GM19395 (cell line): ENCODE measurements around the gene ITGB8.
A peak's percentile ranks its signal among the peaks of the same experiment; 100 is the strongest.
"Not testable (repeated sequence)": the region's sequence is repeated elsewhere in the genome, so short reads cannot be mapped to it uniquely, and the experiment has no call there.

ENCODE experiments used
- ATAC-seq: cut with Tn5 transposase; IDR thresholded peaks from one replicate; pipeline ENCODE4 v1.9.1; 2021; ENCODE audit warnings: mild to moderate bottlenecking, moderate library complexity; ENCODE audit not compliant: unreplicated experiment

ITGB8 gene

GRCh38 chr7:20364571-20365196, 34.0 kb downstream of the ITGB8 start:
- ATAC-seq: no peak

GRCh38 chr7:20365486-20365885, 34.8 kb downstream of the ITGB8 start:
- ATAC-seq: no peak

- ATAC-seq: no peak
Measured at GRCh38 chr7:20374399-20374798, 43.7 kb downstream of the ITGB8 start.

DNA sequence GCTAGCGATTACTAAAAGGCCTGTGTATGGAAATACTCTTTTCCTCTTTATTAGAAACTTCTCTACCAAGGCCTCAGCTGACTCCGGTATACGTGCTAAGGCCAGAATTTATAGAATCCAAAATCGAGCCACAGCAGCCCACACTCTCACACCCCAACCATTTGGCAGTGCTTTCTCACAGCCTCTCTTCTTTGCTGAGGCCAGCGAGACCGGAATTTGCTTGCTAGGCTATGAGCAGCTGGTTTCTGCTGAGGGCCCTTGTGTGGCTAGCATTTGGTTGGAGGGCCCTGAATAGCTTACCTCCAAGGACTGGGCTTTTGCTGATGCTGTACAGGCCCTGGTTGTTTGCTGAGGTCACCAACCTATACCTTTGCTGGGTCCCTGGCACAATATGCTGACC, 46.1 kb downstream of the ITGB8 start:
- ATAC-seq: no peak

DNA sequence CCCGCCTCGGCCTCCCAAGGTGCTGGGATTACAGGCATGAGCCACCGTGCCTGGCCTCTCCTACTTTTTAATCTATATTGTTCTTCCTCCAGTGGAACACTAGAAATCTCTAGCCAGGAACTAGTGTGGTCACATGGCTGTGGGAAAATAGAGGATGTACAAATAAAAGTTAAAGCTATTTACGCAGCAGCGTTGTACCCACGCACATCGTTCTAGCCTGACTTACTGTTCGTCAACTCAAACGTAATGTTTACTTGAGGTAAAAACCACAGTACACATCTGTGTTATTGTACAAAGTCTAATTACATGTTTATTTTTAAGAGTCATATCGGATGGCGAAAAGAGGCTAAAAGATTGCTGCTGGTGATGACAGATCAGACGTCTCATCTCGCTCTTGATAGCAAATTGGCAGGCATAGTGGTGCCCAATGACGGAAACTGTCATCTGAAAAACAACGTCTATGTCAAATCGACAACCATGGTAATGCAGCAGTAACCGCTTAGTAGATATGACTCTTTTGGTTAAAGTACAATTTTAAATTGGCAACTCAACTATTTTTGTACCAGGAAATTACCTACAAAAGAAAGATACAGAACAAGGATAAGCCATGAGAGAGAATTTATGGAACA, 50.8 kb downstream of the ITGB8 start:
- ATAC-seq: no peak

DNA sequence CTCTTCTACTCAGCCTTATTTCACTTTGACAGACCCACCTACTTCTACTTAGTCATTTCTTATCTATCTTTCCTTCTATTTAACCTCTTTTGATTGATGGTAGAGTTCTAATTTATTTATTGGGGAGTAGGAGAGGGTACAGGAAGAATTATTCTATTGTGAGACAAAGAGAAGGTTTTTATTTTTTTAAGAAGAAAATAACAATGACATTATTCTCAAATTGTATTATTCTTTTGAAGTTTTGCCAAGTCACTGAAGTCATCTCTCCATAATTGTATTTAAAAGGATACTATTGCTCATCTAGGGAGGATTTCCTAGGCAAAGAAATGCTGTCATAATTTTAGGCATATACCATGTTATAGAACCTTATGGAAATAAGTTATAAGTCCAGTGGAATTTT, 52.7 kb downstream of the ITGB8 start:
- ATAC-seq: no peak

DNA sequence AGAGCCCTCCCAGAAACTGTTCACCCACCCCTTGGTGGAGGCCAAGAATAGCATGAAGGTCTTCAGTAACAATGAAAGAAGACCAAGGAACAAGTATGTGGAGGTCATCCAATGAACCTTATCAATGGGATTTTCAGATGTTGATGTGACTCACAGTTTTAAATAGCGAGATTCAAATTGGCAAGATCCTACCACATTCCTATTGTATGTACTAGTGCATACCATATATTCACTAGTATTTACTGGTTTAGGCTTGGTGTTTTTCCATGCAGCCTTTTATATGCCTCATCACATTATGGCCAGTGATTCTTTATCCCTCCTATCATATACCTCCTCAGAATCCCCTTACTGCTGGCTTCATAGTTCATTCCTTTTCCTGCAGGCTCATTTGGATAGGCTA, 54.4 kb downstream of the ITGB8 start:
- no peak for ATAC-seq

- ATAC-seq: no peak
Measured at GRCh38 chr7:20388084-20388483, 57.4 kb downstream of the ITGB8 start.

- not testable (repeated sequence) for ATAC-seq
Measured at GRCh38 chr7:20389192-20389591, 58.5 kb downstream of the ITGB8 start.

DNA sequence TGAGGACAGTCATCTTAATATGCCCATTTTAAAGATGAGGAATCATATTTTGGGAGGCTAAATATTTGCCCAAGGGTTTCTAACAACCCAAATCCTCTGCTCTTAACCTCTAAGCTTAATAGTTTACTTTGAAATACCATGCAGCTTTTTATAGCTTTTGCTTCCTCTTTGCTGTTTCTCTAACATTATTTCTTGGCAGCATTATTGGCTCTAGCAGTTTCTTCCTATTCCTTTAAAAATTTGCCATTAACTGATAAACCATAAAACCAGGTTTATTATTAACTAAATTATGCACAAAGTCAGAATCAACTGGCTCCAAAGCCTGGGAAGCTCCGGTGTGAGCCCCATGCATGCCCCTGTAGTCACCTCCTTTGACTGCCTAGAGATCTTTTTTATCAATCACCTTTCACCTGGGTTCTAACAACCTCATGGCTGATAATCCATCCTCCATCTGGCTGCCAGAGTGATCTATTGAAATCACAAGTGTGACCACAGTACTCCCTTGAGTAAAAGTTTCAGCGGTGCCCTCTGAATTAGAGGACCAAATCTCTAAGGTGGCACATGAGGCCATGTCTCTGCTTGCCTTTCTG, 62.4 kb downstream of the ITGB8 start:
- no peak for ATAC-seq

DNA sequence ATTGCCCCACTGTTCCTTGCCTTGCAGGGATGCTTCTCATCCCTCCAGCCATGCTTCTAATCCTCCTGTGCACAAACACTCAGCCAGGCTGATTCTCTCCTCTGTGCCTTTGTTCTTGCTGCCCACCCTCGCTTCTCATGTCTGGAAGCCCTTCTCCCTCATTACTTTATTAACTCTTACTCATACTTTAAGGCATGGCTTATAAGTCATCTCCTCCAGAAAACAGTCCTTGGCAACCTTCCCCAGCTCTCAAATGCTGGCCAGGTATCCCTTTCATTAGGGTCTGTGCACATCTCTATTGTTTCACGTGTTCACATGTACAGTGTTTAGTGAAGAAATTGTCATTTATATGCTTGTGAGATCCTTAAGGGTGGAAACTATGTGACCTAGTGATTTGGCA, 62.9 kb downstream of the ITGB8 start:
- ATAC-seq: no peak

GRCh38 chr7:20394284-20394683, 63.6 kb downstream of the ITGB8 start:
- ATAC-seq: no peak

- ATAC-seq: no peak
Measured at GRCh38 chr7:20395104-20395503, 64.4 kb downstream of the ITGB8 start.

GRCh38 chr7:20395511-20395910, 64.8 kb downstream of the ITGB8 start:
- peak; percentile 87 for ATAC-seq

- no peak for ATAC-seq
Measured at GRCh38 chr7:20399521-20399920, 68.8 kb downstream of the ITGB8 start.

DNA sequence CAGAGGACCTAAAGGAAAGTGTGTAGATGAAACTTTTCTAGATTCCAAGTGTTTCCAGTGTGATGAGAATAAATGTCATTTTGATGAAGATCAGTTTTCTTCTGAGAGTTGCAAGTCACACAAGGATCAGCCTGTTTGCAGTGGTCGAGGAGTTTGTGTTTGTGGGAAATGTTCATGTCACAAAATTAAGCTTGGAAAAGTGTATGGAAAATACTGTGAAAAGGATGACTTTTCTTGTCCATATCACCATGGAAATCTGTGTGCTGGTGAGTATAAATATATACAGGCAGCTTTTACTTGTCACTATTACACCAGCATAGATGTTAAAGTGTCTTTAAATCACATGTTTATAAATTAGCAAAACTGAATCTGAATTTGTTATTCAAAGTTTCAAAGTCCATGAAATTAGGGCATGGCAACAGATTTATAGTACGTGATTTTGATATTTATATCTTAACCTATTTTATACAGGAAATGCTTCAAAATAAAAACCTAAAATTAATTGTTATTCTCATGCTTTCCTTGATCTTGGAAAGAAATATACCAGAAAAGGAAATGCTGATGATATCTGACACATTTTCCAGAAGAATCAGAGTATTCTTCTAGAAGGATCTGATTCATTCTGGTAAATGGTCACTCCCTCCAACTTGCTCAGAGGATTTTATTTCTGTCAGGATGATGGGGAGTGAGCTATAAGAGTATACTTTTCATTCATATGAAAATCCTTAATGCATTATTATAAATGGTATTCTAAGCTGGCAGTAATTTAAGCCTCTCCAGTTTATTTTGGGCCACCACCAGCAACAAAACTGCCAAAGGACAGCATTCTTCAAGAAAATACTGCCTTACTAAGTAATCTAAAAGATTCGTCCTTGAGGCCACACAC, 71.4 kb downstream of the ITGB8 start:
- no peak for ATAC-seq

DNA sequence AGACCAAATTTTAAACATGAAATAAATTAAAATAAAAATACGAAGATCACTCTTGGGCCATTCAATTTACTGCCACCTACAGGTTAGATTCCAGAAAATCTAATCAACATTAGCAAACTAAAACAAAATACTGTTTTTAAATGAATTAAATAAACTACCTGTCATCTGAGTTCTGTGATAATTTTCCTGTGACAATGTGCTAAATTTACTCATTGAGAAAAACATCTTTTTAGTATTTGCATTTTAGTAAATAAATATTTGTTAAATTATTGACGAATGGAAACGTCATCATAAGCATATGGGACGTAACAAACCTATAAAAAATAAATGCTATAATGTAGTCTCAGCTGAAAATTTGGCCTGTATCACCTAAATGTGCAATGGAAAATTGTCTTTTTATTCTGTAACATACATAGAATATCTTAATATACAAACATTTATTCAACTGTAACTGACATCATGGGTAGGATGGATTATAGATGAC, 72.1 kb downstream of the ITGB8 start:
- no peak for ATAC-seq

DNA sequence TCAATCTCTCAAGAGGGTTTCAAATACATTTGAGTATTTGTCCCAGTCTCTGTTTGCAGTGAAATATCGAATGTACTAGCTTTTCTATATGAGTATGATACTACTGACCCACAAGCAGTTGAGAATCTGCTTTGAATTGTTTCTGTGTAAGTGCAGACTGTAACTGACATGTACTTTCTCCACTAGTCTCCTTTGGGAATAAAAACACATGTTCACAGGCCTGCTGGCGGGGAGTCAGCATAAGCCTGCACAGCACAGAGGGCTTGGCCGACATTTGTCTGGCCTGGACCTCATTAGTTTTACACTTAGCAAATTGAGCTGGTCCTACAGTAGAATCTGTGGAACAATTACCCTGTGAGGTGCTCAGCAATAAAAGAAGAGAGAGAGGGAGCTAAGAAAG, 72.6 kb downstream of the ITGB8 start:
- no peak for ATAC-seq

DNA sequence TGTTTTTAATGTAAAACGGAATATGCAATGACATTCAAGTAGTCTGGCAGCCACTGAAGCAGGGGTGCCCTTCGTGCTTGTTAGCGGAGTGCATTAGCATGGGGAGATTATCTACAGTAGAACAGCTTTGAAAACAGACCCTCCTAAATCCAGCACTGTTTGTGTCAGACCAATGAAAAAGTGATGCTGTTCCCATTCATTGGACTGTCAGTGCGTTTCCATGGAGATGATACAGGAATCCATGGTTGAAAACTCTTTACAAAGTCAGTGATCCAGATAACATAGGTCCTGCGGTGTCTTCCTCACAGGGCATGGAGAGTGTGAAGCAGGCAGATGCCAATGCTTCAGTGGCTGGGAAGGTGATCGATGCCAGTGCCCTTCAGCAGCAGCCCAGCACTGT, 73.6 kb downstream of the ITGB8 start:
- ATAC-seq: no peak

DNA sequence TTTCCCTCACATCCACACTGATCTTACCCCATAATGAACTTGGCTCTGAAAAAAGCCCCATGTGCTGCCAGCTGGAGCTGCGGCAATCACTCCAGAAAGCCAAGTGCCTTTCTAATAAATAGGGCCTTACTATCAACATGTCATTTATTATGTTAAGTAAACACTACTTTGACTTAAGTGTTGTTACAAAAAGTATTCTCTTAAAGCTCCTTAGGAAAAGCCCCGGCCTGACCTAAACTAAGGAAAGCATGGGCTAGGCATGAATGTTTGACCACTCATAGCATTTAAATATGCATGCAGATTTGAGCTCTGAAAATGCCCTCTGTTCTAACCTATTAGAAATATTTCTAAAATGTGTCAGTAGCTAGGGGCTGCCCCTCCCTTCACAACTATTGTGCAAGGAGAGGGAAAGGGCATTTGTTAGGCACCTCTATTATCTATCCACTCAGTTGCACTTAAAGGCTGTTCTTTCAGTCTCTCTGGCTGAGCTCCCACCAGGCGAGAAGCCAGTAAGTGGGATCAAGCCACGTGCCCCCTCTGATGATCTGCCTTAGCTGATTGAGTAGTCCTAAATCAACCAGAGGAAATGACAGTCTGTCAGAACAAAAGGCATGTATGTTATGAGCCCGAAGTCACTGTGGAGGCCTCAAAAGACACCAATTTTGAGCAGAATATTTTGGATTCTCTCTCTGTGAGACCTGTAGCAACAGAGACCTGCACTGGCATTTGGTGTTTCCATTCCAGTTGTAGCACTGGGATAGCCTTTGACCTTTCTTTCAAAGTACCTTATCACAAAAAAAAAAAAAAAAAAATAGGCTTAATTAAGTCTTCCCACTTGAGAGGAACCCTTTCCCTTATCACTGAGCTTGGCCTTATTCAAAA, 77.1 kb downstream of the ITGB8 start:
- no peak for ATAC-seq

DNA sequence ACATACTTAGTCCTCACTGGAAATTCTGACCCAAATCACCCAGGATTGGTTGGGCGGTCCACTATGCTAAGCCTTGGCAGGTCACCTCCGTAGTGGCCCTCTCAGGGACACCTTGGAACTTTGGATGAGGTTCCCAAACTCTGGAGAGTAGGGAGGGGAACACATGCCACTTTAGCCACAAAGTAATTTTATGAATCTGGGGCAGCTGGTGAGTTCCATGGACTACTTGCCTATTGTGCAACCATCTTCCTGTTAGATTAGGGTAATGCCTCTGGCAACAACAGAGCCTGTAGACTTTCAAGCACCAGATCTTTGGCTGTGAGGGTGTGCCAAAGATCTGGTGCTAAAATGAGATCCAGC, 77.7 kb downstream of the ITGB8 start:
- no peak for ATAC-seq
